ENCODE data around the gene IFI35. TPM values are rescaled to one million over a fixed set of nuclear protein-coding genes. Genes with fewer than 3 reads are reported as not detected.
"Not testable (repeated sequence)": the region's sequence is repeated elsewhere in the genome, so short reads cannot be mapped to it uniquely, and the experiment has no call there.

IFI35 gene
- 9.7 and 11.5 TPM in 2 replicates for total RNA-seq

DNA sequence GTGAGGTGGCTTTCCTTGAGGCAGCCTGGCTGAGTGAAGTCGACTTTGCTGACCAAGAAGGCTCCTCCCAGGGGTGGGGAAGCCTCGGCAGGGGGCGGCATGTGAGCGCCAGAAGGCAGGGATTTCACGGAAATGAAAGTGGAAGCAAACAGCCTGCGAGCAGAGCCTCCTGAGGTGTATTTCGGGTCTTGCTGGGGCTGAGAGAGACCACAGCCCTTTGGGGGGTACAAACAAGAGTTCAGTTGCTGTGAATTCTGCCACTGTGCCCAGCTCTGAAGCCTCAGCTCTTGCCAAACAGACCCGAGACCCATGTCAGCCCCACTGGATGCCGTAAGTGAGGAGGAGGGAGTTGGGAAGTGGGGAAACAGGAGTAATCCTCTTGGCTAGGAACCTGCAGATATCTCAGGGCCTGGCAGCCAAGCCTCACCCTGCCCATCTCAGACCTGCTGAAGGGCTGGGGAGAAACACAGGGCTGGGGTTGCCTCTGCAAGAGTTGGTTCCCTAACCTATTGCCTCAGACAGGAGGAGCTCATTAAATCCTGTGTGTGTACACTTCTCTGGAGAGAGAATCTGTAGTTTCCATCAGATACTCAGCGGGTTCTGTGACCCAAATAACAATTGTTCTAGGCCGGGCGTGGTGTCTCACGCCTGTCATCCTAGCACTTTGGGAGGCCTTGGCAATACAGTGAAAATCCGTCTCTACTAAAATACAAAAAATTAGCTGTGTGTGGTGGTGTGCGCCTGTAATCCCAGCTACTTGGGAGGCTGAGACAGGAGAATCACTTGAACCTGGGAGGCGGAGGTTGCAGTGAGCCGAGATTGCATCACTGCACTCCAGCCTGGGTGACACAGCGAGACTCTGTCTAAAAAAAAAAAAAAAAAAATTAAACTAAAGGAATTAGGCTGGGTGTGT, at the start of gene IFI35:
TSS of gene IFI35 (plus strand) at position 146 of the 913 bp plus-strand sequence. CDS start at position 310, 164 bp downstream.
- H3K27me3 ChIP-seq (ENCODE audit: control insufficient read depth, insufficient read depth, low read length), result no peaks in the 10 kb centered on the region
- peak; percentile 56 for DNase-seq (ENCODE audit: low read depth)
- peak within 1 kb of the TSS; percentile 73 for H3K4me3 ChIP-seq (ENCODE audit: low read depth, low read length)
- TF ChIP-seq, protein P1, sequence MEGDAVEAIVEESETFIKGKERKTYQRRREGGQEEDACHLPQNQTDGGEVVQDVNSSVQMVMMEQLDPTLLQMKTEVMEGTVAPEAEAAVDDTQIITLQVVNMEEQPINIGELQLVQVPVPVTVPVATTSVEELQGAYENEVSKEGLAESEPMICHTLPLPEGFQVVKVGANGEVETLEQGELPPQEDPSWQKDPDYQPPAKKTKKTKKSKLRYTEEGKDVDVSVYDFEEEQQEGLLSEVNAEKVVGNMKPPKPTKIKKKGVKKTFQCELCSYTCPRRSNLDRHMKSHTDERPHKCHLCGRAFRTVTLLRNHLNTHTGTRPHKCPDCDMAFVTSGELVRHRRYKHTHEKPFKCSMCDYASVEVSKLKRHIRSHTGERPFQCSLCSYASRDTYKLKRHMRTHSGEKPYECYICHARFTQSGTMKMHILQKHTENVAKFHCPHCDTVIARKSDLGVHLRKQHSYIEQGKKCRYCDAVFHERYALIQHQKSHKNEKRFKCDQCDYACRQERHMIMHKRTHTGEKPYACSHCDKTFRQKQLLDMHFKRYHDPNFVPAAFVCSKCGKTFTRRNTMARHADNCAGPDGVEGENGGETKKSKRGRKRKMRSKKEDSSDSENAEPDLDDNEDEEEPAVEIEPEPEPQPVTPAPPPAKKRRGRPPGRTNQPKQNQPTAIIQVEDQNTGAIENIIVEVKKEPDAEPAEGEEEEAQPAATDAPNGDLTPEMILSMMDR (IDR thresholded peaks at IDR 0.05; ENCODE audit: insufficient read depth, low read length, poor library complexity, severe bottlenecking), result peak; percentile 45
- no peaks in the 10 kb centered on the region for H3K36me3 ChIP-seq (ENCODE audit: control insufficient read depth, insufficient read depth, low read length)

DNA sequence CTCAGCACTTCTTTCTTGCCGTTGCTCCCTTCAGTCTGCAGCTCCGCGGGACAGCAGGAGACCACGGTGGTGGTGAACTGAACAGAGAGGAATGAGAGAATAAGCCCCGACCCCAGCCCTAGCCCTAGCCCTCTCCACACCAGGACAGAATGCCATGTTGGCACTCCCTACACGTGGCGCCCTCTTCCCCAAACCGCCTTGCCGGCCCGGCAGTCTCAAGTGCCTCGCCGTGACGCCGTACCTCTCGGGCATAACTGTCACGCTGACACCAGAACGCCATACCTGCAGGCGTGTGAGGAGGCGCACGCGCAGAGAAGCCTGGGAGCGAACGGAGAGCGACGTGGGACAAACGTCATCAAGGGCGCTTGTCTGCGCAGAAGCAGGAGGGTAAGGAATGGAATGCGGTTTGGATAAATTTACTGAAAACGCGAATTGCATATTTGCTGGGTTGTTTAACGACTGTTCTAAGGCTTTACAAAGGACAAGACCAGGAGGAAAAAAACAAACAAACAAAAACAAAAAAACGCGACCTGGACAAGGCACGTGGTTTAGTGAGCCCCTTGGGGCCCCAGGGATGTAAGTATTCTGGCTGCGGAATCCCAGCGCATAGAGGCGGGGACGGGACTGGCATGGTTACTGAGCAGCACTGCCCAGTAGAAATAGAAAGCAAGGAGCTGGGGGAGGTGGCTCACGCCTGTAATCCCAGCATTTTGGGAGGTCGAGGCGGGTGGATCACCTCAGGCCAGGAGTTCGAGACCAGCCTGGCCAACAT, 42.2 kb upstream of the IFI35 start, which contains the start of gene AARSD1:
TSS of gene AARSD1 (minus strand) at position 294 of the 772 bp plus-strand sequence. CDS start at position 280, 14 bp downstream.
- peak; percentile 80 for DNase-seq (ENCODE audit: low read depth)
- TF ChIP-seq, protein P1 (IDR thresholded peaks at IDR 0.05; ENCODE audit: insufficient read depth, low read length, poor library complexity, severe bottlenecking), result no peak

DNA sequence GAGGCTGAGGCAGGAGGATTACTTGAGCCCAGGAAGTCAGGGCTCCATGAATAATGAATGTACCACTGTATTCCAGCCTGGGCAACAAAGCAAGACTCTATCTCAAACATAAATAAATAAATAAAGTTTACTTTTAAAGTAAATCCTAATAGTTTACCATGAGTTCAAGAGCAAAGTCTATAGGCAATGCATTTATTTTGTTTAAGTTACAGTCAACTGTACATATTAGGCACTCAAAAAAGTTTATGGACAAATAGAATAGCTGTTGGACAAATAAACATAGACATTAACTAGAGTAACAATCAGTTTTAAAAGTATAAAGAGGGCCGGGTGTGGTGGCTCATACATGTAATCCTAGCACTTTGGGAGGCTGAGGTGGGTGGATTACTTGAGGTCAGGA, 38.7 kb upstream of the IFI35 start:
- Histone ChIP-seq H3K36me3 (ENCODE audit: control insufficient read depth, insufficient read depth, low read length) (no peaks in the 10 kb centered on the region), H3K27me3 (ENCODE audit: control insufficient read depth, insufficient read depth, low read length) (no peaks in the 10 kb centered on the region), H3K4me3 (ENCODE audit: low read depth, low read length) (no peak overlapping the region)
- TF ChIP-seq, protein P1 (IDR thresholded peaks at IDR 0.05; ENCODE audit: insufficient read depth, low read length, poor library complexity, severe bottlenecking), result no peak
- DNase-seq (ENCODE audit: low read depth), result no peak

More for the DNA sequence above, 42.2 kb upstream of the IFI35 start, which contains the start of gene AARSD1:
- Histone ChIP-seq H3K36me3 (ENCODE audit: control insufficient read depth, insufficient read depth, low read length) (no peaks in the 10 kb centered on the region), H3K27me3 (ENCODE audit: control insufficient read depth, insufficient read depth, low read length) (no peaks in the 10 kb centered on the region), H3K4me3 (ENCODE audit: low read depth, low read length) (peak within 1 kb of the TSS; percentile 73)

DNA sequence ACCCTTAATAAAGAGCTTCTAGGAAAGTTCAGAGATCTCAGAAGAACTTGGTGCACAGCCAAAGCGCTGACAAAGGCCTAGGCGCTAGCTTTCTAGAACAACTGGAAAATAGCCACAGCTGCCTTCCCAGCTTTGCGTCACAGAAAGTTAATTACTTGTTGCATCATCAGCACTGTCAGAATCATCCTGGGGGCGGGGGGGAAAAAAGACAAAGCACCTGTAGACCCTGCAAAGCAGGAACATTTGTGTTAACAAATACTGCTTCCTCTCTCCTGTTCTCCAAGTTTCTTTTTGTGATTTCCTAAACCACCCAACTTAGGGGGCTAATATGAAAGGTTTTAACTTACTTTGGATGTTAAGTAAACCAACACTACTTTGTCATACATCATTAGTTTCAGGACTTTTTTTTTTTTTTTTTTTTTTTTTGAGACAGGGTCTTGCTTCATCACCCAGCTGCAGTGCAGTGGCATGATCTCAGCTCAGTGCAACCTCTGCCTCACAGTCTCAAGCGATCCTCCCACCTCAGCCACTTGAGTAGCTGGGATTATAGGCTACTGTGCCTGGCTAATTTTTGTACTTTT, 37.5 kb upstream of the IFI35 start:
- H3K4me3 ChIP-seq (ENCODE audit: low read depth, low read length), result no peak overlapping the region
- no peaks in the 10 kb centered on the region for H3K27me3 ChIP-seq (ENCODE audit: control insufficient read depth, insufficient read depth, low read length)
- no peaks in the 10 kb centered on the region for H3K36me3 ChIP-seq (ENCODE audit: control insufficient read depth, insufficient read depth, low read length)
- DNase-seq (ENCODE audit: low read depth), result no peak
- TF ChIP-seq, protein P1 (IDR thresholded peaks at IDR 0.05; ENCODE audit: insufficient read depth, low read length, poor library complexity, severe bottlenecking), result no peak

DNA sequence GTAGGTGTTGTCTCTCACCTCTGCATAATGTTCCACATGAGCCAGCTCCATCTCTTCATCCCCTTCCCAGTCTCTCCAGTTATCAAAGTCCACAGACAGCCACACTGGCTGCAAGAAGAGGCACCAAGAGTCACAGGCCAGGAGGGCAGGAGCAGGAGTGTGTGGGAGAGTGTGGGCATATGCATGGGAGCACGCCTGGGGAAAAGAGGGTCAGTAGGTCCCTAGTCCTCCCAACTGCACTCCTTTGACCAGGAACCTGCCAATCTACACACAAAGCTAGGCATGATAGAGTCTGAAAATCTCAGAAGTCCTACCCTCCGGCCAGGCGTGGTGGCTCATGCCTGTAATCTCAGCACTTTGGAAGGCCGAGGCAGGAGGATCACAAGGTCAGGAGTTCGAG, 35.0 kb upstream of the IFI35 start:
- TF ChIP-seq, protein P1 (IDR thresholded peaks at IDR 0.05; ENCODE audit: insufficient read depth, low read length, poor library complexity, severe bottlenecking), result no peak
- Histone ChIP-seq H3K36me3 (ENCODE audit: control insufficient read depth, insufficient read depth, low read length) (no peaks in the 10 kb centered on the region), H3K27me3 (ENCODE audit: control insufficient read depth, insufficient read depth, low read length) (no peaks in the 10 kb centered on the region), H3K4me3 (ENCODE audit: low read depth, low read length) (no peak overlapping the region)
- no peak for DNase-seq (ENCODE audit: low read depth)

DNA sequence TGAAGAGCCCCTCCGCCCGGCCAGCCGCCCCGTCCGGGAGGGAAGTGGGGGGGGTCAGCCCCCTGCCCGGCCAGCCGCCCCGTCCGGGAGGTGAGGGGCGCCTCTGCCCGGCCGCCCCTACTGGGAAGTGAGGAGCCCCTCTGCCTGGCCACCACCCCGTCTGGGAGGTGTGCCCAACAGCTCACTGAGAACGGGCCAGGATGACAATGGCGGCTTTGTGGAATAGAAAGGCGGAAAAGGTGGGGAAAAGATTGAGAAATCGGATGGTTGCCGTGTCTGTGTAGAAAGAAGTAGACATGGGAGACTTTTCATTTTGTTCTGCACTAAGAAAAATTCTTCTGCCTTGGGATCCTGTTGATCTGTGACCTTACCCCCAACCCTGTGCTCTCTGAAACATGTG, 33.3 kb upstream of the IFI35 start:
- not testable (repeated sequence) for H3K36me3 ChIP-seq (ENCODE audit: control insufficient read depth, insufficient read depth, low read length); H3K27me3 ChIP-seq (ENCODE audit: control insufficient read depth, insufficient read depth, low read length); H3K4me3 ChIP-seq (ENCODE audit: low read depth, low read length); DNase-seq (ENCODE audit: low read depth)

Measured in kidney epithelial cell (primary cell).